Left renal cortex interstitium (tissue), 4 donors: ENCODE results near the gene FBXO46. TPM values are rescaled to one million over a fixed set of nuclear protein-coding genes. Genes with fewer than 3 reads are reported as not detected.
A peak's percentile ranks its signal among the peaks of the same experiment; 100 is the strongest.
"Not testable (repeated sequence)": the region's sequence is repeated elsewhere in the genome, so short reads cannot be mapped to it uniquely, and the experiment has no call there.

Experiments
- DNase-seq, 4 donors: peaks; one replicate each; pipeline ENCODE4 v3.0.0-alpha.2; 2013; ENCODE audit warnings: low read depth in 4 of 4, low spot score in 2 of 4, missing footprints in 1 of 4
- polyA plus RNA-seq, 4 donors: library from polyadenylated mRNA; unstranded; fragments of 120-200 nt; gene quantifications; one replicate each; pipeline ENCODE4 v1.2.1, GENCODE V29; 2013; ENCODE audit not compliant: insufficient read length in 4 of 4

Gene FBXO46
- polyA plus RNA-seq, 4 donors = 10.7 to 24.0 (median 20.3) TPM

GRCh38 chr19:45691516-45692186, 39.0 kb downstream of the FBXO46 start, which contains the start of gene SNRPD2:
TSS of gene SNRPD2 (minus strand) at chr19:45691953. CDS start at chr19:45691888, 65 bp downstream.
- DNase-seq = peak in 3 of 4 donors; percentile 93 to 95 (median 93)

DNA sequence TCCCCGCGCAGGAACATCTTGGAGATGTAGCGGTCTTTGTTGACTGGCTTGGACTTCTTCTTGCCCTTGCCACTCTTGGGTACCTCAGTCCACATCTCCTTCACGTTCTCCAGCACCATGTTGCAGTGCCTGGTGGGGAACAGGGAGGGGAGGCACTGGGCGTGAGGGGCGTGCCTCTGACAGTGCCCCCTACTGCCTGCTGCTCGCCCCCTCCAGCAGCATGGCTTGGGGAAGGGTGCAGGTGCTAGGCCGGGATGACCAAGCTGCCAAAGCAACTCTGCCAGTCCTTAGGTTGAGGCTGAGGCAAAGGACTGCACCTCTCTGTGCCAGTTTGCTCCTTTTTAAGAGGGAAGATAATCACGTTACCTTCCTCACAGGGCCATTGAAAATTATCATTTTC, 43.1 kb downstream of the FBXO46 start:
- DNase-seq = no peak

DNA sequence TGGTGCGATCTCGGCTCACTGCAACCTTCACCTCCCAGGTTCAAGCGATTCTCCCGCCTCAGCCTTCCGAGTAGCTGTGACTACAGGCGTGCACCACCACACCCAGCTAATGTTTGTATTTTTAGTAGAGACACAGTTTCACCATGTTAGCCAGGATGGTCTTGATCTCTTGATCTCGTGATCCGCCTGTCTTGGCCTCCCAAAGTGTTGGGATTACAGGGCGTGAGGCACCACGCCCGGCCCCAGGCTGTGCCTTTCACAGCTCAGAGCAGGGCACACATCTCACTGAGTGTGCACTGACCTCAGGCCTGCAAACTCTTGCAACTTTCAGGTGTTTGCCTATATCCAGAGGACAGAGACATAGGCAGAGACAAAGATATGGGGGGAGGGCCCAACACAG, 45.7 kb downstream of the FBXO46 start:
- not testable (repeated sequence) for DNase-seq

DNA sequence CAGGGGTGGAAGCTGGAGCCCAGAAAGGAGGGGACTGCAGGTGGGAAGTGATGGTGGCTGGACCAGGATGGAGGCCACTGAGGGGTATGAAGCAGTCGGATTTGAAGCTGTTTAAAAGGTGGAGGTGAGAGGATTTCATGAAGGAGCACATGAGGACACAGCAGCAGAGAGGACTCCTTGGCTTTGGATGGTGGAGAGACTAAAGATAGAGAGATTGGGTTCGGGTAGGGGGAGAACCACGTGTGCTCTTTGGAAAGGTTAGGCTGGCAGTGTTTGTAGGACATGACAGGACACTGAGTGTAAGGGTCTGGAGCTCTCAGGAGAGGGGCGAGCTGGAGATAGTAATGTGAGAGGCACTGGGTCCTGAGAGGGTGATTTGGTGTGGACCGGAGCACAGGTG, 47.8 kb downstream of the FBXO46 start:
- no peak for DNase-seq

- no peak for DNase-seq
Measured at GRCh38 chr19:45682117-45682516, 48.6 kb downstream of the FBXO46 start.

DNA sequence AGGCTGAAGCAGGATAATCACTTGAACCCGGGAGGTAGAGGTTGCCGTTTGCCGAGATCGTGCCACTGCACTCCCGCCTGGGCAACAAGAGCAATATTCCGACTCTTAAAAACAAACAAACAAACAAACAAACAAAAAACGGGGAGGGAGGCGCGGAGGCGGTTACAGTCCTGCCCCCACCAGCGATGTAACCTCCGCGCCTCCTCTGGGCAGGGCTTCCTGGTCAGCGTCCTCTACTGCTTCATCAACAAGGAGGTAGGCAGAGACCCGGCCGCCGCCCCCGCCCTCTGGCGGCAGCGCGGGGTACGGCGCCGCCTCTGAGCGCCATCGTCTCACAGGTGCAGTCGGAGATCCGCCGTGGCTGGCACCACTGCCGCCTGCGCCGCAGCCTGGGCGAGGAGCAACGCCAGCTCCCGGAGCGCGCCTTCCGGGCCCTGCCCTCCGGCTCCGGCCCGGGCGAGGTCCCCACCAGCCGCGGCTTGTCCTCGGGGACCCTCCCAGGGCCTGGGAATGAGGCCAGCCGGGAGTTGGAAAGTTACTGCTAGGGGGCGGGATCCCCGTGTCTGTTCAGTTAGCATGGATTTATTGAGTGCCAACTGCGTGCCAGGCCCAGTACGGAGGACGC, 49.2 kb downstream of the FBXO46 start:
- peak in 1 of 4 donors; percentile 65 for DNase-seq

DNA sequence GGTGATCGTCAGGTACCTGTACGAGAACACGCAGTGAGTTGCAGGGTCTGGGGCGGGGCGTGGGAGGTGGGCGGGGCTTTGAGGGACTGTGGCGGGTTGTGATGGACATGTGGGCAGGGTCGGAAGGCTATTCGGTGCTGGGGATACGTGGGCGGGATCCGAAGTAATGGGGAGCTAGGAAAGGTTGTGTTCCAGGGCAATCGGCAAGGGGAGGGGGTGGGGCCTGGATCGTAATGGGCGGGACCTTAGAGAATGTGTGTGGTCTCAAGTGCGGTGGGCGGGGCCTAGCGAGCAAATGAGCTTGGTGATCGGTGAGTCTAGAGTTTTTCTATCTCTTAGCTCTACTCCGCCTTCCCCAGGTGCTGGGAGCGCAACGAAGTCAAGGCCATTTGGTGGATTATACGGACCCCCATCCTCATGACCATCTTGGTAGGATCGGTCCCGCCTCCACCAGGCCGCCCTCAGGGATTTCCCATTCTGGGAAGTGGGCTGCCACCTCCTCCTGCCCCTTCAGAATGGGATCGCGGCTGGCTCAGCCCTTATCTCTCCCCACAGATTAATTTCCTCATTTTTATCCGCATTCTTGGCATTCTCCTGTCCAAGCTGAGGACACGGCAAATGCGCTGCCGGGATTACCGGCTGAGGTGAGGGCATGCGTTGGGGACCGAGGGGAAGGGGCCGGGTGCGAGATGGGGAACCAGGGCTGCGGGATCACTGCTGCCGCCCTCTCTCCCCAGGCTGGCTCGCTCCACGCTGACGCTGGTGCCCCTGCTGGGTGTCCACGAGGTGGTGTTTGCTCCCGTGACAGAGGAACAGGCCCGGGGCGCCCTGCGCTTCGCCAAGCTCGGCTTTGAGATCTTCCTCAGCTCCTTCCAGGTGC, 53.1 kb downstream of the FBXO46 start:
- peak in 1 of 4 donors; percentile 63 for DNase-seq

DNA sequence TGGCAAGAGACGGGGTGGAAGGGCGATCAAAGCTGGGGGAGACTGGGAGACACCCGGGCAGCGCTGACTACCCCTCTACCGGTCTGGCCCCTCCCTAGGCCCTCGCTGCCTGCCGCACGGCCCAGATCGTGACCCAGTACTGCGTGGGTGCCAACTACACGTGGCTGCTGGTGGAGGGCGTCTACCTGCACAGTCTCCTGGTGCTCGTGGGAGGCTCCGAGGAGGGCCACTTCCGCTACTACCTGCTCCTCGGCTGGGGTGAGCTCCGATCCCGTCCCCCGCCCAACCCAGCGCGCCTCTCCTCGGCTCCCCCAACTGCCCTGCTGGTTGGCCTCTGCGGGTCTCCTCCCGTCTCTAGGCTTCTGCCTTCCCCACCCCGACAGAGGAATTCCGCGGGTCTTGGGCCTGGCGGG, 53.8 kb downstream of the FBXO46 start:
- DNase-seq = no peak

GRCh38 chr19:45674946-45675345, 55.8 kb downstream of the FBXO46 start:
- DNase-seq = no peak

- DNase-seq = no peak
Measured at GRCh38 chr19:45670670-45671453, 59.8 kb downstream of the FBXO46 start.

GRCh38 chr19:45668342-45668871, 62.3 kb downstream of the FBXO46 start:
- no peak for DNase-seq

DNA sequence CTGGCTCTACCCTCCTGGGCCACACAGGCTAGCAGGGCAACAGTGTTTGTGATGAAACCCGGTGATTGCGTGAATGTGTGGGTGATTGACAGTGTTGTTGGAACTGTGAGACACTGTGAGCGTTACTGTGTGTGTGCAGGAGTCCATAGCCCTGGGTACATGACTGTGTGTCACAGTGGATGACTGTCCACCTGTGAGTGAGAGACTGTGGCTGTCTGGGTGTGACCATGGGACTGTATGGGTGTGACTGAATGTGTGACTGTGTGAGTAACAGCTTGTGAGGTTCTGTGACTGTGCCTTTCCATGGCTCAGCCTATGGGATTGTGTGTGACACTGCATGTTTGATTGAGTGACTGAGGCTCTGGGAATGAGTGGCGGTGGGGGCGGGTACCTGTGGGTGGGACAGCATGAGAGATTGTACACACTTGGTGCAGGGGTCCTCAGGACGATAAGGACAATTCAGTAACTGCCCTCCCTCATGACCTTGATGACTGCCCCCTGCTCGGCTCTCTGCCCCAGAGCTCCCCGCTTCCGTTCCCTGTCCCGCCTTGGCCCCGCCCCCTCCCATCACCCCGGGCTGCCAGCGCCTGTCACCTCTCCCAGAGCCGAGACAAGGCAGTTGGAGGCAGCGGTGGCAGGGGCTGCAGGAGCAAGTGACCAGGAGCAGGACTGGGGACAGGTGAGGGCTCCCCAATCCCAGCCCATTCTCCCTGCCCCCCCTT, 62.9 kb downstream of the FBXO46 start, which contains the start of gene GIPR:
GIPR (plus strand) TSS at position 602 of the 722 bp plus-strand sequence. CDS start 1,300 bp downstream, outside the sequence.
- DNase-seq = no peak

DNA sequence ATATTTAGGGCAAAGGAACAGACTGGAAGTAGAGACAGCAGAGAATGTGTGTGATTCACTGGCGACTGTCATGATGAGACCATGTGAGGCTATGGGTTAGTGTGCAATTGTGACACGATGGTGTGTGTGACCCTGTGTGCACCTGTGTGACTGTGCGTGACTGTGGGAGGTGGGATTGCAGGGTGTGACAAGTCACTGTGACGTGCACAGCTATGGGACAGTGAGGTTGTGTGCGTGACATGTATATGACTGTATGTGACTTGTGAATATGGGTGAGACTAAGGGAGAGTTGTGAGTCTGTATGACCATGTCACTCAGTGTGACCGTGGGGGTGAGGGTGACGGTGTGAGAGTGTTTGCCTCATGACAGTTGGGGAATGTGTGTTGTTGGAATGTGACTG, 66.1 kb downstream of the FBXO46 start:
- DNase-seq = no peak

GRCh38 chr19:45663800-45664199, 66.9 kb downstream of the FBXO46 start:
- DNase-seq = no peak

GRCh38 chr19:45660636-45661035, 70.1 kb downstream of the FBXO46 start:
- DNase-seq = no peak
